PC-3 (cell line): ENCODE measurements around the gene SIRT2. TPM values are rescaled to one million over a fixed set of nuclear protein-coding genes. Genes with fewer than 3 reads are reported as not detected.
"Not testable (repeated sequence)": the region's sequence is repeated elsewhere in the genome, so short reads cannot be mapped to it uniquely, and the experiment has no call there.

ENCODE experiments used
- ATAC-seq: fragments of 200-7000 bp; cut with Tn5 transposase; 2 replicates; pipeline ENCODE4 v1.9.1; 2020; ENCODE audit warnings: mild to moderate bottlenecking, moderate library complexity
- BruUV-seq: library from RNA; stranded (reverse); fragments of 400-500 nt; replicated peaks from 2 replicates; lab custom pipeline; 2021; lab: Mats Ljungman, UMichigan
- CTCF ChIA-PET: fragments of 300-600 bp; sonication (Branson Sonifier 250); formaldehyde crosslinking; loops from one replicate; lab custom pipeline; 2022; ENCODE audit warnings: antibody characterized with exemption; lab: Charles Lee
- POLR2A ChIA-PET: fragments of 300-600 bp; sonication (Branson Sonifier 250); formaldehyde crosslinking; loops from one replicate; lab custom pipeline; 2022; ENCODE audit warnings: antibody characterized with exemption; ENCODE audit not compliant: unreplicated experiment; lab: Charles Lee
- DNase-seq: peaks from one replicate; pipeline ENCODE4 v3.0.0-alpha.2; 2015
- H2AFZ ChIP-seq: fragments of 300-600 bp; sonication (generic); 2 replicates; pipeline ENCODE4 v1.6.0; 2016; ENCODE audit warnings: antibody characterized with exemption, low read length
- H3F3A ChIP-seq: fragments of 300-600 bp; sonication (generic); one replicate; pipeline ENCODE4 v1.6.0; 2017; ENCODE audit warnings: antibody characterized with exemption, low read length, control low read depth, mild to moderate bottlenecking; ENCODE audit not compliant: unreplicated experiment
- H3K27ac ChIP-seq: fragments of 300-600 bp; sonication (generic); 2 replicates; pipeline ENCODE4 v1.5.1; 2016; ENCODE audit warnings: mild to moderate bottlenecking, low read length
- H3K27me3 ChIP-seq: fragments of 300-600 bp; sonication (generic); 2 replicates; pipeline ENCODE4 v1.6.1; 2016; ENCODE audit warnings: low read length, mixed read lengths
- H3K36me3 ChIP-seq: fragments of 300-600 bp; sonication (generic); 2 replicates; pipeline ENCODE4 v1.6.1; 2016; ENCODE audit warnings: low read depth, mixed run types, low read length, mixed read lengths
- H3K4me1 ChIP-seq: fragments of 300-600 bp; sonication (generic); 2 replicates; pipeline ENCODE4 v1.5.1; 2016; ENCODE audit warnings: low read length; ENCODE audit not compliant: insufficient read depth
- H3K4me2 ChIP-seq: fragments of 300-600 bp; sonication (generic); 2 replicates; pipeline ENCODE4 v1.6.0; 2016; ENCODE audit warnings: low read length
- H3K4me3 ChIP-seq: fragments of 300-600 bp; sonication (generic); 2 replicates; pipeline ENCODE4 v1.5.1; 2016; ENCODE audit warnings: mild to moderate bottlenecking, low read length, mixed read lengths
- H3K79me2 ChIP-seq: fragments of 300-600 bp; sonication (generic); 2 replicates; pipeline ENCODE4 v1.6.1; 2017; ENCODE audit warnings: low read length, mixed read lengths
- H3K9ac ChIP-seq: fragments of 300-600 bp; sonication (generic); 2 replicates; pipeline ENCODE4 v1.6.0; 2016; ENCODE audit warnings: mild to moderate bottlenecking, low read length
- H3K9me2 ChIP-seq: fragments of 300-600 bp; sonication (generic); replicated peaks from 2 replicates; pipeline ENCODE4 v1.6.1; 2016; ENCODE audit warnings: mixed run types, low read length, mixed read lengths
- H3K9me3 ChIP-seq: fragments of 300-600 bp; sonication (generic); 2 replicates; pipeline ENCODE4 v1.6.1; 2016; ENCODE audit warnings: low read length, mixed read lengths
- H4K20me1 ChIP-seq: fragments of 300-600 bp; sonication (generic); 2 replicates; pipeline ENCODE4 v1.6.1; 2016; ENCODE audit warnings: low read length, mixed read lengths
- CTCF ChIP-seq: fragments of 300-600 bp; sonication (generic); conservative IDR thresholded peaks from 2 replicates; pipeline ENCODE4 v1.5.1; 2017; ENCODE audit warnings: antibody characterized with exemption, low read depth, mild to moderate bottlenecking, low read length
- EZH2 ChIP-seq: fragments of 300-600 bp; sonication (generic); IDR thresholded peaks from one replicate; pipeline ENCODE4 v1.6.1; 2017; ENCODE audit warnings: antibody characterized with exemption, mild to moderate bottlenecking, low read length; ENCODE audit not compliant: unreplicated experiment
- EZH2phosphoT487 ChIP-seq: fragments of 300-600 bp; sonication (generic); IDR thresholded peaks from 2 replicates; pipeline ENCODE4 v1.6.1; 2018; ENCODE audit warnings: mild to moderate bottlenecking, antibody characterized with exemption, low read length, borderline replicate concordance
- intact Hi-C: fragments of 100-400 bp; cut with micrococcal nuclease; formaldehyde crosslinking; loops from 2 replicates; pipeline ENCODE4 v1.9.0; 2023
- total RNA-seq: library from RNA; depleted of rRNA; stranded (reverse); fragments of >200 nt; gene quantifications from 2 replicates; pipeline ENCODE4 v1.2.3, GENCODE V29; 2014

The SIRT2 gene
- total RNA-seq, 1 experiment from 2014 or later: 37.9 TPM

- H2AFZ ChIP-seq: no peak overlapping the region
- H3F3A ChIP-seq: no peaks in the 10 kb centered on the region
- TF ChIP-seq CTCF: no peak
- TF ChIP-seq EZH2phosphoT487: no peak
- no peak for TF ChIP-seq EZH2
These were observed 38.0 kb downstream of the SIRT2 start for GRCh38 chr19:38861368-38861767.

GRCh38 chr19:38859631-38860204 lies 39.7 kb downstream of the SIRT2 start:
- H3K4me1 ChIP-seq: peaks cover 12% of the 10 kb centered on the region
- DNase-seq, BruUV-seq, H3K4me2 ChIP-seq, H4K20me1 ChIP-seq, POLR2A ChIA-PET, H3K9ac ChIP-seq, H3K79me2 ChIP-seq, H3K27me3 ChIP-seq, CTCF ChIA-PET, H3K36me3 ChIP-seq, H3K4me3 ChIP-seq, intact Hi-C loops, ATAC-seq, H3K9me3 ChIP-seq, H3K9me2 ChIP-seq, H2AFZ ChIP-seq, H3K27ac ChIP-seq, H3F3A ChIP-seq: not testable (repeated sequence)

More at GRCh38 chr19:38861368-38861767, 38.0 kb downstream of the SIRT2 start:
- Histone ChIP-seq H3K4me3 (no peak overlapping the region), H3K9me2 (no peaks in the 10 kb centered on the region), H3K36me3 (no peaks in the 10 kb centered on the region), H3K4me2 (no peak overlapping the region), H3K27ac (no peak overlapping the region), H4K20me1 (no peaks in the 10 kb centered on the region), H3K4me1 (peaks cover 18% of the 10 kb centered on the region), H3K9me3 (no peaks in the 10 kb centered on the region), H3K9ac (no peak overlapping the region), H3K27me3 (no peaks in the 10 kb centered on the region), H3K79me2 (no peaks in the 10 kb centered on the region)
- ATAC-seq (no peak), DNase-seq (no peak)
- BruUV-seq: no TSS peak
- POLR2A ChIA-PET: interaction anchor here (0.7 kb wide), 1 partner anchor 72 kb away, joined by 22 read pairs; no protein-coding TSS in a partner anchor
- CTCF ChIA-PET: interaction anchor here (0.7 kb wide), 1 partner anchor 191 kb away, joined by 6 read pairs; no protein-coding TSS in a partner anchor
- intact Hi-C loops: no loop called here

GRCh38 chr19:38856813-38857212 lies 42.6 kb downstream of the SIRT2 start:
- no peak for ATAC-seq
- POLR2A ChIA-PET: no interaction called here
- H3K9ac ChIP-seq: no peak overlapping the region
- TF ChIP-seq EZH2phosphoT487 (no peak), EZH2 (no peak), CTCF (no peak)
- H4K20me1 ChIP-seq: no peaks in the 10 kb centered on the region
- H2AFZ ChIP-seq: no peak overlapping the region
- H3K27me3 ChIP-seq: no peaks in the 10 kb centered on the region
- no peaks in the 10 kb centered on the region for H3K36me3 ChIP-seq
- no peak overlapping the region for H3K4me3 ChIP-seq
- no peaks in the 10 kb centered on the region for H3K9me3 ChIP-seq
- CTCF ChIA-PET: no interaction called here
- H3K79me2 ChIP-seq: no peaks in the 10 kb centered on the region
- no peaks in the 10 kb centered on the region for H3F3A ChIP-seq
- no peaks in the 10 kb centered on the region for H3K4me1 ChIP-seq
- intact Hi-C loops: no loop called here
- no peak for DNase-seq
- no peak overlapping the region for H3K4me2 ChIP-seq
- no TSS peak for BruUV-seq
- H3K9me2 ChIP-seq: no peaks in the 10 kb centered on the region
- H3K27ac ChIP-seq: no peak overlapping the region

GRCh38 chr19:38855751-38856150 lies 43.7 kb downstream of the SIRT2 start:
- H3K27me3 ChIP-seq, H3K36me3 ChIP-seq, H3K9ac ChIP-seq, CTCF ChIA-PET, H3K4me3 ChIP-seq, BruUV-seq, H3K4me2 ChIP-seq, H3K4me1 ChIP-seq, H4K20me1 ChIP-seq, H3K9me2 ChIP-seq, H3K9me3 ChIP-seq, POLR2A ChIA-PET, H3K79me2 ChIP-seq, H3K27ac ChIP-seq, DNase-seq, H3F3A ChIP-seq, H2AFZ ChIP-seq, intact Hi-C loops, ATAC-seq: not testable (repeated sequence)

GRCh38 chr19:38854961-38855360 lies 44.5 kb downstream of the SIRT2 start:
- H3K9me2 ChIP-seq, H3K36me3 ChIP-seq, H3K79me2 ChIP-seq, H3K27me3 ChIP-seq, POLR2A ChIA-PET, H3K4me2 ChIP-seq, H4K20me1 ChIP-seq, H3K4me3 ChIP-seq, H2AFZ ChIP-seq, BruUV-seq, DNase-seq, H3K27ac ChIP-seq, H3F3A ChIP-seq, H3K9ac ChIP-seq, H3K9me3 ChIP-seq, CTCF ChIA-PET, ATAC-seq: not testable (repeated sequence)
- intact Hi-C loops: loop anchor here (5.0 kb wide), 1 partner anchor 42 kb away; the partner anchor contains the start of genes NFKBIB and SIRT2
- peaks cover 12% of the 10 kb centered on the region for H3K4me1 ChIP-seq
